Adrenal gland (tissue), 12 donors: ENCODE measurements around the gene RCC2. TPM values are rescaled to one million over a fixed set of nuclear protein-coding genes. Genes with fewer than 3 reads are reported as not detected.

ENCODE experiments used
- DNase-seq, 7 donors: peaks; one replicate each; pipeline ENCODE4 v3.0.0-alpha.2; 2019 to 2020
- H3K27ac ChIP-seq, 5 donors: fragments of 200-600 bp; sonication (generic) in 4 of 5; 1 replicate in 3 of 5; 2 replicates in 2 of 5; pipeline versions ENCODE4 v1.5.1 to v1.8.0; 2016 to 2020; ENCODE audit warnings: mild to moderate bottlenecking in 1 of 5
- H3K27me3 ChIP-seq: fragments of 200-600 bp; 2 replicates; pipeline ENCODE4 v1.8.0; 2021
- H3K36me3 ChIP-seq, 2 donors: fragments of 200-600 bp; replicated peaks in 1 of 2; 1 replicate in 1 of 2; 2 replicates in 1 of 2; pipeline versions ENCODE4 v1.5.1 to v1.8.0; 2018 to 2022
- H3K4me1 ChIP-seq, 2 donors: fragments of 200-600 bp; replicated peaks in 1 of 2; 1 replicate in 1 of 2; 2 replicates in 1 of 2; pipeline versions ENCODE4 v1.5.1 to v1.8.0; 2018 to 2021
- H3K4me3 ChIP-seq, 4 donors: fragments of 200-600 bp; sonication (generic) in 3 of 4; one replicate each; pipeline ENCODE4 v1.5.1; 2016 to 2018
- H3K9me3 ChIP-seq, 3 donors: fragments of 200-600 bp; sonication (generic) in 1 of 3; replicated peaks in 1 of 3; 1 replicate in 2 of 3; 2 replicates in 1 of 3; pipeline versions ENCODE4 v1.5.1 to v1.8.0; 2016 to 2021
- CTCF ChIP-seq, 6 experiments: fragments of 450-650 bp in 4 of 6; fragments of 200-600 bp in 2 of 6; sonication (generic) in 1 of 6; IDR thresholded peaks; 1 replicate in 5 of 6; 2 replicates in 1 of 6; pipeline versions ENCODE4 v1.5.1 to v1.8.0; 2016 to 2021; ENCODE audit warnings: antibody characterized with exemption in 6 of 6, mild to moderate bottlenecking in 2 of 6, moderate library complexity in 1 of 6
- POLR2A ChIP-seq, 2 donors: fragments of 450-650 bp; IDR thresholded peaks; one replicate each; pipeline ENCODE4 v1.6.1; 2017; ENCODE audit warnings: antibody characterized with exemption in 2 of 2, mild to moderate bottlenecking in 2 of 2, moderate library complexity in 1 of 2
- WGBS, 4 donors: extraction: QIAGEN DNeasy Blood & Tissue Kit in 2 of 4; methylation state at CpG; one replicate each; pipeline versions ENCODE4 v1.1.5 to v1.1.7; 2013 to 2017; 5-methylcytosine and 5-hydroxymethylcytosine counted together
- intact Hi-C, 2 donors: fragments of 100-400 bp; cut with DNase I; formaldehyde crosslinking; loops; one replicate each; pipeline versions ENCODE4 v1.14.1 to v1.15.0; 2022 to 2023
- polyA plus RNA-seq, 3 donors: library from polyadenylated mRNA; stranded (reverse); fragments of 200-250 nt in 2 of 3; fragments of 350-450 nt in 1 of 3; fragmentation: Illumina TruSeq in 1 of 3; extraction: RNeasy Lipid Tissue Mini Kit (QIAGEN cat#74804) in 1 of 3; gene quantifications; one replicate each; pipeline ENCODE4 v1.2.3, GENCODE V29; 2013 to 2014
- total RNA-seq, 9 donors: library from RNA; depleted of rRNA in 4 of 9; stranded (reverse); fragments of >200 nt in 4 of 9; fragments of 120-200 nt in 1 of 9; fragmentation: NEBNext Ultra II Directional in 1 of 9; extraction: Animal tissue kit (Norgen Biotek cat#: 25700) in 1 of 9; gene quantifications; one replicate each; pipeline versions ENCODE4 v1.1.0 to v1.2.4, GENCODE V29; 2013 to 2023
- donor health status: healthy with polysubstance abuse.
- donor health status: Bipolar disorder and iron deficiency.
- donor health status: DM: yes; HTN: yes; CAD: no.
- donor health status: DM: no; HTN: no; CAD: no.
- donor health status: DM: no; HTN: no; CAD: no.
- donor health status: DM: yes; HTN: yes; CAD: no.

The RCC2 gene
- total and polyA plus RNA-seq, 12 donors: 19.3 to 38.3 (median 28.6) TPM

GRCh38 chr1:17438318-17439249 is 893 bp downstream of the RCC2 start:
- 0% methylated on average over 22 to 73 of the region's 78 CpGs for whole genome bisulfite sequencing, 4 donors
- peak overlapping the region in 4 of 5 donors; percentile 70 to 96 (median 76) for H3K27ac ChIP-seq
- no peaks in the 10 kb centered on the region for H3K27me3 ChIP-seq
- DNase-seq: peak; percentile 59 to 78 (median 68)
- peaks cover 0 to 6% of the 10 kb centered on the region in 2 donors for H3K36me3 ChIP-seq
- no peaks in the 10 kb centered on the region for H3K9me3 ChIP-seq
- peak overlapping the region; percentile 18 to 88 (median 73) for H3K4me3 ChIP-seq
- H3K4me1 ChIP-seq: peaks cover 11 to 21% of the 10 kb centered on the region in 2 donors
- TF ChIP-seq POLR2A (IDR thresholded peaks at IDR 0.05): no peak
- no peak for TF ChIP-seq CTCF (IDR thresholded peaks at IDR 0.05)
- intact Hi-C loops: no loop called here

- H3K9me3 ChIP-seq: no peaks in the 10 kb centered on the region
- WGBS, 4 donors: 0 to 1% (median 0%) methylated on average over 1 to 103 of the region's 115 CpGs
- H3K4me3 ChIP-seq: peak overlapping the region; percentile 18 to 88 (median 60)
- peaks cover 11 to 24% of the 10 kb centered on the region in 2 donors for H3K4me1 ChIP-seq
- intact Hi-C loops: no loop called here
- no peaks in the 10 kb centered on the region for H3K27me3 ChIP-seq
- H3K36me3 ChIP-seq: peaks cover 0 to 10% of the 10 kb centered on the region in 2 donors
- DNase-seq: peak in 5 of 7 donors; percentile 25 to 50 (median 29)
- TF ChIP-seq POLR2A (IDR thresholded peaks at IDR 0.05) (peak in 1 of 2 donors; percentile 34), CTCF (IDR thresholded peaks at IDR 0.05) (no peak)
- peak overlapping the region in 4 of 5 donors; percentile 70 to 96 (median 76) for H3K27ac ChIP-seq
Measured at GRCh38 chr1:17437580-17438317, 1.7 kb downstream of the RCC2 start.

- intact Hi-C loops: no loop called here
- WGBS, 4 donors: 1 to 12% (median 2%) methylated on average over 2 to 9 of the region's 9 CpGs
- Histone ChIP-seq H3K4me3 (peak overlapping the region in 3 of 4 donors; percentile 28 to 88 (median 40)), H3K4me1 (peaks cover 11 to 29% of the 10 kb centered on the region in 2 donors), H3K27me3 (no peaks in the 10 kb centered on the region), H3K27ac (peak overlapping the region in 3 of 5 donors; percentile 28 to 96 (median 45)), H3K36me3 (peaks cover 0 to 10% of the 10 kb centered on the region in 2 donors), H3K9me3 (no peaks in the 10 kb centered on the region)
- DNase-seq: peak in 3 of 7 donors; percentile 17 to 55 (median 19)
- no peak for TF ChIP-seq POLR2A (IDR thresholded peaks at IDR 0.05)
- no peak for TF ChIP-seq CTCF (IDR thresholded peaks at IDR 0.05)
Measured at GRCh38 chr1:17437260-17437579, 2.3 kb downstream of the RCC2 start.
